Ovary (tissue), 1 donor: ENCODE results near the gene FAM120B.

ENCODE experiments used
- EP300 ChIP-seq: sonication (generic); formaldehyde crosslinking; IDR thresholded peaks from one replicate; pipeline ENCODE4 v1.6.1; 2017; ENCODE audit warnings: antibody characterized with exemption
- POLR2A ChIP-seq: fragments of 450-650 bp; IDR thresholded peaks from one replicate; pipeline ENCODE4 v1.6.1; 2017; ENCODE audit warnings: antibody characterized with exemption, mild to moderate bottlenecking, moderate library complexity

DNA sequence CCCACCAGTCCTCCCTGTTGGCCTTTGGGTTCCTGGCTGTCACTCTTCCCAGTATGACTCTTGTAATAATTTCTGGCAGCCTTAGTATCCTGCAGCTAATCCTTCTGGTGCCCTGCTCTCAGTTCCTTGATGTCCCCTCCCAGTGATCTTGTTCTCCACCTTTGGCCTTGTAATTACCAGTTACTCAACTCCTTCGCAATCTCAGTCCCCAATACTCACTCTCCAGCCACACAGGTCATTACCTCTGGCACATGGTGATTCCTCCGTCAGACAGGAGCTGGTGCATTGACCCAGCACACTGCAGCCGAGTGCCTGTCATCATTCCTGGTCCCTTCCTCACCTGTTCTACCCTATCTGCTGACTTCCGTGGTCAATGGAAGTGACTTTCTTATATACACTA is 101.4 kb downstream of the FAM120B start:
- TF ChIP-seq POLR2A = no peak
- TF ChIP-seq EP300 = no peak
